Mesenchymal stem cell (in vitro differentiated cells and primary cell): ENCODE measurements around the gene SCAPER.
"Not testable (repeated sequence)": the region's sequence is repeated elsewhere in the genome, so short reads cannot be mapped to it uniquely, and the experiment has no call there.

ENCODE experiments used
- DNase-seq: peaks from one replicate; pipeline ENCODE4 v3.0.0-alpha.2; 2013
- H2AFZ ChIP-seq: one replicate; pipeline ENCODE4 v1.6.1; 2013; ENCODE audit warnings: low read depth, mild to moderate bottlenecking, control low read depth, inconsistent platforms, low read length, moderate library complexity
- H2AK5ac ChIP-seq: 2 replicates; pipeline ENCODE4 v1.6.1; 2013; ENCODE audit warnings: low read length, moderate library complexity, mild to moderate bottlenecking, inconsistent platforms; ENCODE audit not compliant: severe bottlenecking
- H2BK120ac ChIP-seq: one replicate; pipeline ENCODE4 v1.6.1; 2013; ENCODE audit warnings: low read depth, mild to moderate bottlenecking, inconsistent platforms, low read length, moderate library complexity
- H2BK12ac ChIP-seq, 2 experiments: one replicate each; pipeline ENCODE4 v1.6.1; 2013; ENCODE audit warnings: inconsistent platforms in 2 of 2, low read length in 2 of 2, mild to moderate bottlenecking in 2 of 2, moderate library complexity in 2 of 2, control low read depth in 1 of 2
- H2BK15ac ChIP-seq: one replicate; pipeline ENCODE4 v1.6.1; 2013; ENCODE audit warnings: mild to moderate bottlenecking, low read depth, inconsistent platforms; ENCODE audit not compliant: poor library complexity, severe bottlenecking
- H2BK5ac ChIP-seq: 2 replicates; pipeline ENCODE4 v1.6.1; 2013; ENCODE audit warnings: low read depth, mild to moderate bottlenecking, low read length, control low read depth, inconsistent platforms; ENCODE audit not compliant: poor library complexity, severe bottlenecking
- H3K14ac ChIP-seq, 2 experiments: one replicate each; pipeline ENCODE4 v1.6.1; 2013; ENCODE audit warnings: inconsistent platforms in 2 of 2, low read length in 2 of 2, control low read depth in 1 of 2, mild to moderate bottlenecking in 1 of 2, moderate library complexity in 1 of 2
- H3K18ac ChIP-seq, 2 experiments: one replicate each; pipeline ENCODE4 v1.6.1; 2013; ENCODE audit warnings: inconsistent platforms in 2 of 2, low read length in 2 of 2, control low read depth in 1 of 2, low read depth in 1 of 2, mild to moderate bottlenecking in 1 of 2
- H3K23ac ChIP-seq, 2 experiments: one replicate each; pipeline ENCODE4 v1.6.1; 2013; ENCODE audit warnings: inconsistent platforms in 2 of 2, low read length in 2 of 2, mild to moderate bottlenecking in 2 of 2, moderate library complexity in 2 of 2, control low read depth in 1 of 2
- H3K27ac ChIP-seq: 2 replicates; pipeline ENCODE4 v1.5.1; 2013; ENCODE audit warnings: mild to moderate bottlenecking, moderate library complexity, low read length, control low read depth, inconsistent platforms; ENCODE audit not compliant: poor library complexity, severe bottlenecking
- H3K27me3 ChIP-seq, 2 experiments: 2 replicates each; pipeline versions ENCODE4 v1.6.1 to v1.7.0; 2013; ENCODE audit warnings: low read length in 2 of 2, mild to moderate bottlenecking in 2 of 2, moderate library complexity in 2 of 2, control low read depth in 1 of 2, inconsistent platforms in 1 of 2; ENCODE audit not compliant: control insufficient read depth in 1 of 2, insufficient read depth in 1 of 2
- H3K36me3 ChIP-seq, 2 experiments: 2 replicates each; pipeline versions ENCODE4 v1.6.1 to v1.7.0; 2013; ENCODE audit warnings: low read length in 2 of 2, control low read depth in 1 of 2, inconsistent platforms in 1 of 2, low read depth in 1 of 2, mild to moderate bottlenecking in 1 of 2; ENCODE audit not compliant: insufficient read depth in 2 of 2, control insufficient read depth in 1 of 2
- H3K4ac ChIP-seq, 2 experiments: one replicate each; pipeline ENCODE4 v1.6.1; 2013; ENCODE audit warnings: inconsistent platforms in 2 of 2, low read length in 2 of 2, mild to moderate bottlenecking in 2 of 2, moderate library complexity in 2 of 2, control low read depth in 1 of 2, low read depth in 1 of 2
- H3K4me1 ChIP-seq: 2 replicates; pipeline ENCODE4 v1.6.1; 2013; ENCODE audit warnings: low read depth, low read length, control low read depth; ENCODE audit not compliant: control insufficient read depth, insufficient read depth
- H3K4me2 ChIP-seq: 2 replicates; pipeline ENCODE4 v1.6.1; 2013; ENCODE audit warnings: low read length, mild to moderate bottlenecking, inconsistent platforms; ENCODE audit not compliant: poor library complexity, severe bottlenecking
- H3K4me3 ChIP-seq, 2 experiments: 2 replicates each; pipeline versions ENCODE4 v1.5.1 to v1.7.0; 2013; ENCODE audit warnings: low read length in 2 of 2, mild to moderate bottlenecking in 2 of 2, control low read depth in 1 of 2, low read depth in 1 of 2; ENCODE audit not compliant: insufficient read depth in 1 of 2
- H3K79me1 ChIP-seq: replicated peaks from 2 replicates; pipeline ENCODE4 v1.6.1; 2013; ENCODE audit warnings: mild to moderate bottlenecking, control low read depth, low read length, inconsistent platforms; ENCODE audit not compliant: poor library complexity, severe bottlenecking
- H3K9ac ChIP-seq: 2 replicates; pipeline ENCODE4 v1.7.0; 2013; ENCODE audit warnings: mild to moderate bottlenecking, low read length, moderate library complexity
- H3K9me3 ChIP-seq: 2 replicates; pipeline ENCODE4 v1.7.0; 2013; ENCODE audit warnings: mild to moderate bottlenecking, low read length; ENCODE audit not compliant: control insufficient read depth
- H4K8ac ChIP-seq: one replicate; pipeline ENCODE4 v1.6.1; 2013; ENCODE audit warnings: inconsistent platforms, mild to moderate bottlenecking, low read length, moderate library complexity
- H4K91ac ChIP-seq: one replicate; pipeline ENCODE4 v1.6.1; 2013; ENCODE audit warnings: mild to moderate bottlenecking, low read length, inconsistent platforms
- WGBS: methylation state at CpG from one replicate; pipeline ENCODE4 v1.1.7; 2013; ENCODE audit warnings: mixed read lengths; 5-methylcytosine and 5-hydroxymethylcytosine counted together

SCAPER gene

DNA sequence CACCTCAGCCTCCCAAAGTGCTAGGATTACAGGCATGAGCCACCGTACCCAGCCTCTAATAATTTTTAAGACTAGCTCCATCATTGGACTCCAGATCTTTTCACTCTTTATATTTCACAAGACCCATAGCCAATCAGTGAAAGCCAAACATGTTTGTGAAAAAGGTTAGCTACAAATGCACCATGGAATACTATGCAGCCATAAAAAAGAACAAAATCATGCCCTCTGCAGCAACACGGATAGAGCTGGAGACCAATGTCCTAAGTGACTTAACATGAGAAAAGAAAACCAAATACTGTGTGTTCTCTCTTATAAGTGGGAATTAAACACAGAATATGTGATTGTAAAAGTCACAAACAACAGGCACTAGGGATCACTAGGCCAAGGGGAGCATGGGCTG is 3.2 kb downstream of the SCAPER start:
- no peak overlapping the region for H3K4me3 ChIP-seq

DNA sequence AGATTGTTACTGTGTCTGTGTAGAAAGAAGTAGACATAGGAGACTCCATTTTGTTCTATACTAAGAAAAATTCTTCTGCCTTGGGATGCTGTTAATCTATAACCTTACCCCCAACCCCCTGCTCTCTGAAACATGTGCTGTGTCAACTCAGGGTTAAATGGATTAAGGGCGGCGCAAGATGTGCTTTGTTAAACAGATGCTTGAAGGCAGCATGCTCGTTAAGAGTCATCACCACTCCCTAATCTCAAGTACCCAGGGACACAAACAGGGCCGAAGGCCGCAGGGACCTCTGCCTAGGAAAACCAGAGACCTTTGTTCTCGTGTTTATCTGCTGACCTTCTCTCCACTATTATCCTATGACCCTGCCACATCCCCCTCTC is 5.2 kb downstream of the SCAPER start:
- H3K9me3 ChIP-seq, H4K91ac ChIP-seq, H3K4me3 ChIP-seq, H3K4ac ChIP-seq, H3K27me3 ChIP-seq, H2BK5ac ChIP-seq, H3K27ac ChIP-seq, H2BK12ac ChIP-seq, H4K8ac ChIP-seq, H2AK5ac ChIP-seq, H2BK15ac ChIP-seq, H3K4me1 ChIP-seq, H3K9ac ChIP-seq, H3K36me3 ChIP-seq, DNase-seq, H2BK120ac ChIP-seq, H3K14ac ChIP-seq, H3K4me2 ChIP-seq, H3K18ac ChIP-seq, H2AFZ ChIP-seq, H3K23ac ChIP-seq: not testable (repeated sequence)
- WGBS, result no CpG with 5 or more reads among the region's 6 CpGs
- peaks cover 22% of the 10 kb centered on the region for H3K79me1 ChIP-seq

More for the DNA sequence above, 3.2 kb downstream of the SCAPER start:
- Histone ChIP-seq H3K9ac (no peak overlapping the region), H2BK12ac (no peak overlapping the region), H3K18ac (no peak overlapping the region), H3K23ac (no peak overlapping the region), H3K9me3 (peaks cover 2% of the 10 kb centered on the region), H2BK15ac (no peak overlapping the region), H3K27ac (no peak overlapping the region), H2AK5ac (no peak overlapping the region), H3K79me1 (peaks cover 19% of the 10 kb centered on the region), H3K4me1 (peaks cover 8% of the 10 kb centered on the region), H4K91ac (no peak overlapping the region), H3K36me3 (no peaks in the 10 kb centered on the region), H3K4ac (no peak overlapping the region), H3K14ac (no peak overlapping the region), H2BK120ac (no peak overlapping the region), H4K8ac (no peak overlapping the region), H3K4me2 (no peak overlapping the region), H2BK5ac (no peak overlapping the region), H2AFZ (no peak overlapping the region), H3K27me3 (no peaks in the 10 kb centered on the region)
- DNase-seq, result no peak
- WGBS, result 95% methylated on average over 2 of the region's 2 CpGs

DNA sequence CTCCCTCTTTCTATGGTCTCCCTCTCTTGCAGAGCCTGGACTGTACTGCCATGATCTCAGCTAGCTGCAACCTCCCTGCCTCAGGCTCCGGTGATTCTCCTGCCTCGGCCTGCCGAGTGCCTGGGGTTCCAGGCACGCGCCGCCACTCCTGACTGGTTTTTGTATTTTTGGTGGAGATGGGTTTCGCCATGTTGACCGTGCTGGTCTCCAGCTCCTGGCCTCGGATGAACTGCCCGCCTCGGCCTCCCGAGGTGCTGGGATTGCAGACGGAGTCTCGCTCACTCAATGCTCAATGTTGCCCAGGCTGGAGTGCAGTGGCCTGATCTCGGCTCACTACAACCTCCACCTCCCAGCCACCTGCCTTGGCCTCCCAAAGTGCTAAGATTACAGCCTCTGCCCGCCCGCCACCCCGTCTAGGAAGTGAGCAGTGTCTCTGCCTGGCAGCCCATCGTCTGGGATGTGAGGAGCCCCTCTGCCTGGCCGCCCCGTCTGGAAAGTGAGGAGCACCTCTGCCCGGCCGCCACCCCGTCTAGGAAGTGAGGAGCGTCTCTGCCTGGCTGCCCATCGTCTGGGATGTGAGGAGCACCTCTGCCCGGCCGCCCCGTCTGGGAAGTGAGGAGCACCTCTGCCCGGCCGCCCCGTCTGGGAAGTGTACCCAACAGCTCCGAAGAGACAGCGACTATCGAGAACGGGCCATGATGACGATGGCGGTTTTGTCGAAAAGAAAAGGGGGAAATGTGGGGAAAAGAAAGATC is 5.8 kb downstream of the SCAPER start:
- not testable (repeated sequence) for H3K14ac ChIP-seq, H3K36me3 ChIP-seq, DNase-seq, H4K8ac ChIP-seq, H3K4me1 ChIP-seq, H2BK5ac ChIP-seq, H2AFZ ChIP-seq, H3K4me3 ChIP-seq, H3K23ac ChIP-seq, H2AK5ac ChIP-seq, H4K91ac ChIP-seq, H2BK12ac ChIP-seq, H3K27ac ChIP-seq, H3K4me2 ChIP-seq, H3K9me3 ChIP-seq, H3K9ac ChIP-seq, H3K4ac ChIP-seq, H3K18ac ChIP-seq, H2BK15ac ChIP-seq, H3K27me3 ChIP-seq, H2BK120ac ChIP-seq
- peaks cover 22% of the 10 kb centered on the region for H3K79me1 ChIP-seq
- 95% methylated on average over 36 of the region's 39 CpGs for WGBS

DNA sequence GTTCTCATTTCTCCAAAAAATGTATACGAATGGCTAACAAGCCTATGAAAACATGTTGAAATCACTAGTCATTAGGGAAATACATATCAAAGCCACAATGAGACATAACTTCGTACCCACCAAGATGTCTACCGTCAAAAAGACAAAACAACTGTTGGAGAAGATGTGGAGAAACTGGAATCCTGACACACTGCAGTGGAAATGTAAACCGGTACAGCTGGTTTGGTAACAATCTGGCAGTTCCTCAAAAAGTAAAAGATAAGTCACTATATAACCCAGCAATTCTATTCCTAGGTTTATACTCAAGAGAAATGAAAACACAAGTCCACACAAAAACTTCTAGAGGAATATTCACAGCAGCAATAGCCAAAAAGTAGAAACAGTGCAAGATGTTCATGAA is 7.0 kb downstream of the SCAPER start:
- Histone ChIP-seq H2BK5ac (no peak overlapping the region), H3K79me1 (peaks cover 24% of the 10 kb centered on the region)
- WGBS, result 90% methylated on average over 4 of the region's 4 CpGs

More for the DNA sequence above, 7.0 kb downstream of the SCAPER start:
- Histone ChIP-seq H3K14ac (no peak overlapping the region), H2BK120ac (no peak overlapping the region), H2BK12ac (no peak overlapping the region), H3K4me1 (no peaks in the 10 kb centered on the region), H2BK15ac (no peak overlapping the region), H3K18ac (no peak overlapping the region), H3K4me3 (no peak overlapping the region), H4K8ac (no peak overlapping the region), H3K4me2 (no peak overlapping the region), H3K23ac (no peak overlapping the region), H3K9me3 (peaks cover 2% of the 10 kb centered on the region), H2AK5ac (no peak overlapping the region), H3K9ac (no peak overlapping the region), H2AFZ (no peak overlapping the region), H3K4ac (no peak overlapping the region), H3K36me3 (no peaks in the 10 kb centered on the region), H3K27ac (no peak overlapping the region), H4K91ac (no peak overlapping the region), H3K27me3 (no peaks in the 10 kb centered on the region)
- DNase-seq, result no peak
